NT2/D1 (cell line): Measurements from ENCODE around the gene GUCY1A2.

Experiments
- DNase-seq: peaks from one replicate; pipeline ENCODE4 v3.0.0-alpha.2; 2011; ENCODE audit warnings: low read depth, low spot score
- H3K27me3 ChIP-seq: 2 replicates; pipeline ENCODE4 v1.6.0; 2011; ENCODE audit warnings: mild to moderate bottlenecking; ENCODE audit not compliant: insufficient read length, insufficient read depth
- H3K36me3 ChIP-seq: 2 replicates; pipeline ENCODE4 v1.6.1; 2011; ENCODE audit warnings: mild to moderate bottlenecking, low read length, mixed read lengths; ENCODE audit not compliant: insufficient read depth, insufficient read length
- H3K4me1 ChIP-seq: 2 replicates; pipeline ENCODE4 v1.5.1; 2011; ENCODE audit not compliant: insufficient read depth, insufficient read length
- H3K4me3 ChIP-seq: 2 replicates; pipeline ENCODE4 v1.5.1; 2011; ENCODE audit warnings: low read depth; ENCODE audit not compliant: insufficient read length
- H3K9ac ChIP-seq: 2 replicates; pipeline ENCODE4 v1.6.0; 2011; ENCODE audit warnings: low read depth; ENCODE audit not compliant: insufficient read length
- H3K9me3 ChIP-seq: 2 replicates; pipeline ENCODE4 v1.5.1; 2011; ENCODE audit warnings: mild to moderate bottlenecking, low read length; ENCODE audit not compliant: insufficient read depth
- SUZ12 ChIP-seq: IDR thresholded peaks from 2 replicates; pipeline ENCODE4 v1.6.1; 2011; ENCODE audit not compliant: insufficient read length, insufficient read depth; ENCODE audit errors: extremely low read depth
- YY1 ChIP-seq: IDR thresholded peaks from 2 replicates; pipeline ENCODE4 v1.6.1; 2011; ENCODE audit not compliant: insufficient read length, insufficient read depth
- ZNF274 ChIP-seq: IDR thresholded peaks from 2 replicates; pipeline ENCODE4 v1.6.1; 2011; ENCODE audit warnings: mild to moderate bottlenecking, low read depth, low read length

Gene GUCY1A2

GRCh38 chr11:106770489-106771085, 247.7 kb downstream of the GUCY1A2 start:
- no peak overlapping the region for H3K4me3 ChIP-seq
- DNase-seq: no peak
- no peaks in the 10 kb centered on the region for H3K27me3 ChIP-seq
- no peaks in the 10 kb centered on the region for H3K9me3 ChIP-seq
- TF ChIP-seq ZNF274 (no peak), SUZ12 (no peak), YY1 (no peak)
- no peaks in the 10 kb centered on the region for H3K36me3 ChIP-seq
- H3K9ac ChIP-seq: no peak overlapping the region
- H3K4me1 ChIP-seq: no peaks in the 10 kb centered on the region

- TF ChIP-seq YY1 (no peak), ZNF274 (no peak), SUZ12 (no peak)
- H3K36me3 ChIP-seq: no peaks in the 10 kb centered on the region
- no peaks in the 10 kb centered on the region for H3K27me3 ChIP-seq
- no peaks in the 10 kb centered on the region for H3K9me3 ChIP-seq
- no peaks in the 10 kb centered on the region for H3K4me1 ChIP-seq
- DNase-seq: no peak
- H3K9ac ChIP-seq: no peak overlapping the region
- no peak overlapping the region for H3K4me3 ChIP-seq
Observed at GRCh38 chr11:106765469-106766258, 252.6 kb downstream of the GUCY1A2 start.

GRCh38 chr11:106763501-106763900, 254.8 kb downstream of the GUCY1A2 start:
- Histone ChIP-seq H3K4me1 (no peaks in the 10 kb centered on the region), H3K9ac (no peak overlapping the region), H3K27me3 (no peaks in the 10 kb centered on the region), H3K4me3 (no peak overlapping the region), H3K36me3 (no peaks in the 10 kb centered on the region), H3K9me3 (no peaks in the 10 kb centered on the region)
- TF ChIP-seq ZNF274 (no peak), SUZ12 (no peak), YY1 (no peak)
- DNase-seq: no peak

GRCh38 chr11:106761745-106762144, 256.5 kb downstream of the GUCY1A2 start:
- DNase-seq: no peak
- Histone ChIP-seq H3K9me3 (no peaks in the 10 kb centered on the region), H3K4me3 (no peak overlapping the region)

GRCh38 chr11:106761240-106761639, 257.0 kb downstream of the GUCY1A2 start:
- Histone ChIP-seq H3K9me3 (no peaks in the 10 kb centered on the region), H3K36me3 (no peaks in the 10 kb centered on the region), H3K27me3 (no peaks in the 10 kb centered on the region), H3K4me1 (no peaks in the 10 kb centered on the region), H3K9ac (no peak overlapping the region), H3K4me3 (no peak overlapping the region)
- TF ChIP-seq SUZ12 (no peak), ZNF274 (no peak), YY1 (no peak)
- DNase-seq: no peak

More at GRCh38 chr11:106761745-106762144, 256.5 kb downstream of the GUCY1A2 start:
- TF ChIP-seq ZNF274: no peak
- no peak for TF ChIP-seq SUZ12
- Histone ChIP-seq H3K27me3 (no peaks in the 10 kb centered on the region), H3K36me3 (no peaks in the 10 kb centered on the region), H3K4me1 (no peaks in the 10 kb centered on the region), H3K9ac (no peak overlapping the region)

- Histone ChIP-seq H3K27me3 (no peaks in the 10 kb centered on the region), H3K9me3 (no peaks in the 10 kb centered on the region), H3K36me3 (no peaks in the 10 kb centered on the region), H3K9ac (no peak overlapping the region), H3K4me1 (no peaks in the 10 kb centered on the region), H3K4me3 (no peak overlapping the region)
- no peak for DNase-seq
- TF ChIP-seq ZNF274 (no peak), YY1 (no peak), SUZ12 (no peak)
Observed at GRCh38 chr11:106748059-106748458, 270.2 kb downstream of the GUCY1A2 start.

- H3K36me3 ChIP-seq: no peaks in the 10 kb centered on the region
- H3K4me1 ChIP-seq: no peaks in the 10 kb centered on the region
- no peaks in the 10 kb centered on the region for H3K9me3 ChIP-seq
- H3K27me3 ChIP-seq: no peaks in the 10 kb centered on the region
- DNase-seq: no peak
- H3K9ac ChIP-seq: no peak overlapping the region
- TF ChIP-seq ZNF274: no peak
- no peak for TF ChIP-seq YY1
- no peak for TF ChIP-seq SUZ12
- no peak overlapping the region for H3K4me3 ChIP-seq
Observed at GRCh38 chr11:106745941-106746340, 272.3 kb downstream of the GUCY1A2 start.
